GM12873 (cell line): ENCODE measurements around the gene FGF18.

ENCODE experiments used
- TF ChIP-seq, protein P1 (sequence below): IDR thresholded peaks from 2 replicates; pipeline ENCODE4 v1.5.1; 2012; ENCODE audit warnings: low read depth, mild to moderate bottlenecking, moderate library complexity, low read length, control low read depth; ENCODE audit not compliant: insufficient read depth; ENCODE audit errors: missing control alignments

FGF18 gene

DNA sequence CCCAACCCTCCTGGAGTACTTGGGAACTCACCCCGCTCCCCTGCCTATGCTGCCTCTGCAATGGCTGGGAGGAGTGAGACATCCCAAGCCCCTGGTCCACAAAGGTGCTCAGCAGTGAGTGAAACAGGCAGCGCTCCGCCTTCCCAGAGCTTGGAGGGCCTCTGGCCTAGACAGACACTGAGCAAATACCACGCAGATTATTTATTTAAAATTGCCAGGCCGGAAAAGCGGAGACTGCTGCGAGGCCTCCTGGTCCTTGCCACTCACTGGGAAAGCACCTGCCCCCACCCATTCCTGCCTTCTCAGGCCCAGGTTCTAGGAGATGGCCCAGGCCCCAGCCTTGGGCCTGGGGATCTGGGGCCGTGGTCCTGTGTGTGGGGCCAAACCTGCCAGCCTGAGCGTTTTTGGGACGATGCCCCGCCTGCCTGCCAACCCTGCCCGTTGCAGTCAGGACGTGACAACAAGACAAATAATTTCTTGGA is 17.4 kb downstream of the FGF18 start:
- TF ChIP-seq, protein P1, sequence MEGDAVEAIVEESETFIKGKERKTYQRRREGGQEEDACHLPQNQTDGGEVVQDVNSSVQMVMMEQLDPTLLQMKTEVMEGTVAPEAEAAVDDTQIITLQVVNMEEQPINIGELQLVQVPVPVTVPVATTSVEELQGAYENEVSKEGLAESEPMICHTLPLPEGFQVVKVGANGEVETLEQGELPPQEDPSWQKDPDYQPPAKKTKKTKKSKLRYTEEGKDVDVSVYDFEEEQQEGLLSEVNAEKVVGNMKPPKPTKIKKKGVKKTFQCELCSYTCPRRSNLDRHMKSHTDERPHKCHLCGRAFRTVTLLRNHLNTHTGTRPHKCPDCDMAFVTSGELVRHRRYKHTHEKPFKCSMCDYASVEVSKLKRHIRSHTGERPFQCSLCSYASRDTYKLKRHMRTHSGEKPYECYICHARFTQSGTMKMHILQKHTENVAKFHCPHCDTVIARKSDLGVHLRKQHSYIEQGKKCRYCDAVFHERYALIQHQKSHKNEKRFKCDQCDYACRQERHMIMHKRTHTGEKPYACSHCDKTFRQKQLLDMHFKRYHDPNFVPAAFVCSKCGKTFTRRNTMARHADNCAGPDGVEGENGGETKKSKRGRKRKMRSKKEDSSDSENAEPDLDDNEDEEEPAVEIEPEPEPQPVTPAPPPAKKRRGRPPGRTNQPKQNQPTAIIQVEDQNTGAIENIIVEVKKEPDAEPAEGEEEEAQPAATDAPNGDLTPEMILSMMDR: no peak

DNA sequence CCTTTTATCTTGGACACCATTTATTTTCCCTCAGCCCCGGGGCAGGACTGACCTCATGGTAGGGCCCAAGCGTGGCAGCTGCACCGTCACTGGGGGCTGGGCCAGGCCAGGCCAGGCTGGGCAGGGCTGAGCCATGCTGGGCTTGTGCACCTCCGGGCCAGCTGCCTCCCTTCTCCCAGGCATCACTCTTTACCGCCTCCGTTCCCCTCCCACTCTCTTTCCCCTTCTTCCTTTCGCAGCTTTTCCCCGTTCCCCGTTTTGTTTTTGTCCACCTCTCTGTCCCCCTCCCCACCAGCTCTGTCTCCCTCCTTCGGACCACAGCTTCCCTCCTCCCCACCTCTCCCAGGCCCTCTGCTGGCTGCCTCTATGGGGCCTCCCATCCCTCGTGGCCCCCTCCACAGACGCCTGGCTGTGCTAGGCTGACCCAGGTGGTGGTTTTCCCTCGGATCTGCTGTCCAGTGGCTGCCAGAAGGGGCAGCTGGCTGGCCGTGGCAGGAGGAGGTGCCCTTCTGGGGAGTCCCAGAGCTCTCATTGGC is 17.9 kb downstream of the FGF18 start:
- TF ChIP-seq, protein P1: no peak

DNA sequence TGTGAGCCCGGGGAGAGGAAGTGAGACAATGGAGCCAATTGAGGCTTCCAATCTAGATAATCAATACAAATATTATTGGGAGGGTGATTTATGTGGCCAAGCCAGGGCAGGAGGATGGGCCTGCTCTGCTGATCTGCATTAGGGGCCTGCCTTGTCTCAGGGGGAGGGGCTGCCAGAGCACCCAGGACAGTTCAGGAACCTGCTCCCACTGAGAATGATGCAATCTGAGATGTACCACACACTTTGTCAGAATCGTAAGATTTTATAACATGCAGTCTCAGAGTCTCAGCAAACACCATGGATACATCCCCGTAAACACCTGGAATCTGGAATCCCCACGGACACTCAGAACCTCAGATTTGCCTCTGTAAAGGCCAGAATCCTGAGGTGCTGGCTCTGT is 19.3 kb downstream of the FGF18 start:
- TF ChIP-seq, protein P1: no peak

DNA sequence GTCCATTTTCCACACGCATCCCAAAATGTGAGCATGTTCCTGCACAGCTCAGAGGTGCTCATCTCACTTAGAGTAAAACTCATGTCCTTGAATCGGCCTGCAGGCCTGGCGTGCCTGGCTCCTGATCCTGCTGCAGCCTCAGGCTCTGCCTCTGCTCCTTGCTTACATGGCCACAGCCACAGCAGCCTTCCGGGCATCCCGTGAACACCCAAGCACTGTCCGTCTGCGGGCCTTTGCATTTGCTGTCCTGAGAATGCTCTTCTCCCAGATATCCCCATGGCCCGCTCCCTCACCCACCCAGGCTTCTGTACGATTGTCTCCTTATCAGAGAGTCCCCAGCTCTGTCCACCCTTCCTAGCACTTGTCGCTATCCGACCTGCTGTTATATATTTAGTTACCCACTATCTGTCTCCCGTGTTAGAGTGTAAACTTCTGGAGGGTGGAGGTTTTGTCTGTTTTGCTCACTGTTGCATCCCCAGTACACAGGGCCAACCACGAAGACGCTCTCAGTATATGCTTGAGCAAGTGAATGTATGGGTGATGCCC is 21.9 kb downstream of the FGF18 start:
- TF ChIP-seq, protein P1: no peak

DNA sequence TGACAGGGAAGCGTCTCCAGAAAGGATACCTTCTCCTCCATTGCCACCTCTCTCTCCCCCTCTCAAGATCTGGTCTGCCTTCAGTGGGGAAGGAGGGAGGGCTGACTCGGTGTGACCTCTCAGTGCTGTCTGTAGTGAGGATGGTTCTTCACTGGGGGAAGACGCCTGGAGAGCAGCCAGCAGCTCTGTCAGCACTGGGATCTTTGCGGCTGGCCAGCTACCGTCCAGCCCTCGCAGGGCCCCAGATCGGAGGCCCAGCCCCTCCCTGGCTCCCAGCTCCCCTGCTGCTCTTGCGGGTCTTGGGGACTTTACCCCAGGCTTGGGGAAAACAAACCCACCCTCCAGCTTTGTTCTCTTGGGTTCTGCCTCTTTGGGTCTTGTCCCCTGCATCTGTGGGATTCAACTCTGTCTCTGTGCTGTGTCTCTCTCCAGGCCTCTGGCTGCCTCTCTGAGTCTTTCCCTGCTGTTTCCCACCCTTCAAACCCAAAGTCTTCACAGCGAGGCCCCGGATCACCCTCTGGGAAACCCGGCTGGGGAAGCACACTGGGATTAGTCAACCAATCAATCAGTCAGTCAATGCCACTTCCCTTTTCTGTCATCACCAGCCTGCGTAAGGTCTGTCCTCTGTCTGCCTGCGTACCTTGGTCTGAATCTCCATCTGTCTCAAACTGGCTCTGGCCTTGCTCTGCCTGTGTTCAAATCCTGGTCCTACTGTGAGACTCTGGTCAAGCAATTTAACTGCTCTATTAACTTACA is 23.0 kb downstream of the FGF18 start:
- TF ChIP-seq, protein P1: no peak

DNA sequence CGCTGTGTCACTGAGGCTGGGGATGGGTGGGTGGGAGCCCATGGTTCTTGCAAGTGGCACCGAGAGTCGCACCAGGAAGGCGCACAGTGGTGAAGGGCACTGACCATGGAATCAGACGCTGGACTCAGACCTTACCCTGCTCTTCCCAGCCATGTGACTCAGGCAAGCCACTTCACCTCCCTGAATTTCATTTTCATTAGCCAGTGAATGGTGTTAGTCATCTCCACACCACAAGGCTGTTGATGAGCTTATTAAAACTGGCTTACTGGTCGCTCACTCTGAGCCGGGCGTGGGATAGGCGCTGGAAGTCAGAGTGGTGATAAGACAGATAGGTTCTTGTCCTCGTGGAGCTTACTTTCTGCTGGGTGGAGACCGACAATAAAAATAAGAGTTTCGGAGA is 25.1 kb downstream of the FGF18 start:
- TF ChIP-seq, protein P1: no peak

DNA sequence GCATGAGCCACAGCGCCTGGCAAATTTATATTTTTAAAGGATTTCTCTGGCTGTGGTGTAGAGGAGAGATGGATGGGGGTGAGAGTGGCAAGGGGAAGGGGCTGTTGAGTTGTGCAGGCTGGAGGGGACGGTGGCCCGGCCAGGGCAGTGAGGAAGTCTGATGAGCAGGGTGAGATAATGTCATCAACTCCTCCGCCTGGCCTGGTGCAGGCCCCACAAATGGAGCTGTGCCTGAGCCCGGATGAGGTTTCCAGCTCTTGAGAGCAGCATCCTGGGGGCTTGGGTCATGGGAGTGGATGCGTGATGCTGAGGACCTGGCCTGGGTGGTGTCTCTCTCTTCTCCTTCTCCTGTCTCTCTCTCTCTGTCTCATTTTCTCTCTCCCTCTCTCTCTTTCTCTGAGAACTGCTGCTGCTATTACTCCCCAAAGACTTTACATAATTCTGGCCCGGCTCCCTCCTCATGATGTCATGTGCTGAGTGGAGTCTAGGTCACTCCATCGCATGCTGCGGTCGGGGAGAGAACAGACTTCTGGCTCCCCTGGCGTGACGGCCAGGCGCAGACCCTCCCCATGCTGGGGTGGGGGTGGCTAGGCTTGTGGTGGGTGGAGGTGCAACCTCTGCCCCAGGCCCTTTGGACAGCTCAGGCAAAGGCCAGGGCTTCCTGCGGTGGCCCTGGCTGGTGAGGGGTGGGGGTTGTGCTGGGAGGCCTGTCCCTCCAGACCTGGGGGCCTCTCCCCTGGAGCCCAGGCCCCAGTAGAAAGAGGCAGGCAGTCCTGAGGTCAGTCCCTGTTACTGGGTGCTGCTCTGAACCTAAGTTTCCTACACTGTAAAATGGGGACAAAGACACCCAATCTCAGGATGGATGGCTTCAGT is 26.4 kb downstream of the FGF18 start:
- TF ChIP-seq, protein P1: no peak
